Activated CD8-positive, alpha-beta memory T cell treated with anti-CD3 and anti-CD28 coated beads, Interleukin-2, amount 50 U/mL, for 4 hours (primary cell): ENCODE data around the gene CDH11.

ENCODE experiments used
- DNase-seq: peaks from one replicate; pipeline ENCODE4 v3.0.0-alpha.2; 2020

The CDH11 gene

GRCh38 chr16:64973171-64973570 lies 148.7 kb downstream of the CDH11 start:
- DNase-seq, result no peak

DNA sequence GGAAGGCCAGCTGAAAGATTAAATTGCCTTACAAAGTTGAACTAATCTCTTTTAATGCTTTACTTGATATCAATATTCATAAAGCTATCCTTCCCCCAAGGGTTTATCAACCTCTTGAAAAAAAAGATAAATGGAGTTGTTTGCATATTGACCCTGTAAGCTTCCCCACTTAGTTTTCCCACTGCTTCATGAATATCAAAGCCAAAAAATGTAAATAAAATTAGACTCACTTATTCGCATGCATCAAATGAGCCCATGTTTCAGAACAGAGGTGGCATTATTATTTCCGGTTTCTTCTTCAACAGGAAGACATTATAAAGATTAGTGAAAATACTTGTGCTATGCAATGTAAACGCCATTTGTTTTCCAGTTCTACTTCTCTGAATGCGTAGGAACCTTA lies 150.7 kb downstream of the CDH11 start:
- DNase-seq, result no peak

GRCh38 chr16:64969221-64969620 lies 152.6 kb downstream of the CDH11 start:
- no peak for DNase-seq

- no peak for DNase-seq
These were observed 153.3 kb downstream of the CDH11 start for GRCh38 chr16:64968539-64968938.

DNA sequence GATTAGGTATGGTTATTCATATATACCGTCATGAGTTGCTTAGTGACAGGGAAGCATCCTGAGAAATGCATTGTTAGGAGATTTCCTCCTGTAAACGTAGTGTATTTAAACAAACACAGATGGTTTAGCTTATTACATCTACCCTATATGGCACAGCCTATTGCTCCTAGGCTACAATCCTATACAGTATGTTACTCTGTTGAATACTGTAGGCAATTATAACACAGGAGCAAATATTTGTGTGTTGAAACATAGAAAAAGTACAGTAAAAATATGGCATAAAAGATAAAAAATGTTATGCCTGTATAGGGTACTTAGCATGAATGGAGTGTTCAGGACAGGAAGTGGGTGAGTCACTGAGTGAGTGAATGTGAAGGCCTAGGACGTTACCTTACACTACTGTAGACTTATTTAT lies 157.7 kb downstream of the CDH11 start:
- DNase-seq, result no peak

DNA sequence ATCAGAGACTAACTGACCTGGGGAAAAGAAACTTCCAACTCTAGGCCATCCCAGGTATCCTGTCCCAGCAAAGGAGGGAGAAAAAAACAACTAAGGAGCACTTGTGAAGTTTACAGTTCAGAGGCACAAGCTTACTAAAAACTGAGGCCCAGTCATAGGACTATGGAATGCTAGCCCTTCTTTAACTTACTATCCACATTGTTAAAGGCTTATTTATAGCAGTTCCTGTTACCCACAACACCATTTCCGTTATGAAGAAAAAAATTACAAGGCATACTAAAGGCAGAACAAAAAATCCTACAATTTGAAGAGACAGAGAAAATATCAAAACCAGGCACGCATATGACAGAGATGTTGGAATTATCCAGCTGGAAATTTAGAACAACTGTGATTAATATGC lies 159.1 kb downstream of the CDH11 start:
- DNase-seq, result no peak

GRCh38 chr16:64957246-64957645 lies 164.6 kb downstream of the CDH11 start:
- no peak for DNase-seq

DNA sequence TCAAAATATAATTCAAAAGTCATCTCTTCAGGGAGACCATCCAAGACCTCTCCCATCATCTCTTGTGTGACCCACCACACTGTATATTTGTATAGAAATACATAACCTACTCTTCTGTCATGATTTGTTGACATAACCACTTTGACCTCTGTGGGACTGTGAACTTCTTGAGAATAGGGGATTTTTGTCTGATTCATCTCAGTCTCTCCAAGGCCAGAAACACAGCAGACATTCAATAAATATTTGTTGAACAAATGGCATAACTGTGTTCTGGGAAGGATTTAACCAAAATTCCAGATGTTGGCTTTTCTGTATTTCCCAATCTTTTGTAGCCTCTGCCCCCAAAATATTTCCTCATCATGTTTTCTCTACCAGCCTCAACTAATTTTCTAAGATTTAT lies 169.7 kb downstream of the CDH11 start:
- DNase-seq, result no peak

DNA sequence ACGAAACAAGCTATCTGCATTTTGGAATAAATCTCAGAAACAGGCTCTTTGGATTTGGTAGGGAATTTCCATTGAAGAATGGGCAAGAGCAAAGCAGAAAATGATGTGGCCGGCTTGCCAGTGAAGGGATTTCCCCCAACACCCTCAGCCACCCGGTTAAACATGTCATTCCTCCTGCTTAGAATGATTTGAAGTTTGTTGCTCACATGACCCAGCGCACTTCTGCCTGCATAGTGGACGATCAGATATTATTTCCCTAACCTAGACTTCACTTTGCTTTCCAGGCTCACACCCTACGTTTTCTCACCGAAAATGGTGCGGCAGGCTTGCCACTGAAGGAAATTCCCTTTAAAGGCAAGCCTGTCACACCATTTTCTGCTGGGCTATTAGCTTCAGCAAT lies 170.7 kb downstream of the CDH11 start:
- no peak for DNase-seq

DNA sequence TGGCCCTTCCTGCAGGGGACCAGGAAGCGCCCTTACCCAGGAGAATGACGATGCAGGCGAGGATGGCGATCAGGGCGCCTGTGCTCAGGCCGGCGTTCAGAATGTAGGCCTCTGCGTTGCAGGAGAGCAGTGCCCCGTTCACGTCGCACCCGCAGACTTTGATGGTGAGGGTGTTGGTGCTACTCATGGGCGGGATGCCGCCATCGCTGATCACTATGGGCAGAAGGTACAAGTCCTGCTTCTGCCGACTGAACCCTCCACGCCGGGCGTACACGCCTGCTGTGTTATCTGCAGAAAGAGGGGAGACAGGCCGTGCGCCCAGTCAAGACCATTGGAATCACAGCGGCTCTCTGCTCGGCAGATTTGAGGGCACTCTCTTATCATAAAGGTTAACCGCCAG lies 171.1 kb downstream of the CDH11 start:
- no peak for DNase-seq

DNA sequence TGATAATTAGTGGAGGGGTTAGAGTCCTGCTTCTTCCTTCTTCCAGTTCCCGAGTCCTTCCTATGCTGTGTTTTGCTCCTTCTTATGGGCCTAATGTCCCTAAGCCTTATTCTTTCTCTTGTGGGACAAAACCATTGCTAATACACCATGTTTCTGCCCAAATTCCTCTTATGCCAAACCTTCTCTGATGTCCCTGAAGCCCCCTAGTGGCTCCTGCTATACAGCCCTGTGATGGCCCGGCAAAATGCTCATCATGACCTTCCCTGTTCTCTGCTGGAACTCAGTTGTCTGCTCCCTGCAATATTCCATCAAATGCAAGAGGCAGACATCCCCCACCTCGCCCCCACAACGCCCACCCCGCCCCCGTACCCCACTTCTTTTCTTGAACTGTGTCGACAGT lies 171.6 kb downstream of the CDH11 start:
- no peak for DNase-seq

- DNase-seq, result no peak
These were observed 173.8 kb downstream of the CDH11 start for GRCh38 chr16:64948056-64948455.

DNA sequence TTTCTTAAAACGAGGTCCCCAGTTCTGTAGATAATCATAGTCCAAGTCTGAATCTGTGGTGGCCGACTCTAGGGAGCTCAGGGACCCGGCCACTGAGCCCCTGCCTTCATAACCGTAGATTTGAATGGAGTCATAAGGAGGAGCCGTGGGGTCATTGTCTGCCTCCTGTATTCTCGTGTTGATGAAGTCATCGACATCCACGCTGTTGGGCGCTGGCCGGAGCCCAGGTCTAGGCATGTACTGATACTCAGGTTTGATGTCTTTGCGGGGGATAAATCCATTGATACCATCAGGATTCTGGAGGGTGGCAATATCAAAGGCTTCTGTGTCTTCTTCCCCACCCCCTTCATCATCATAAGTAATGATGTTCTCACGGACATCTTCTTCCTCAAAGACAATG lies 174.2 kb downstream of the CDH11 start:
- DNase-seq, result no peak

DNA sequence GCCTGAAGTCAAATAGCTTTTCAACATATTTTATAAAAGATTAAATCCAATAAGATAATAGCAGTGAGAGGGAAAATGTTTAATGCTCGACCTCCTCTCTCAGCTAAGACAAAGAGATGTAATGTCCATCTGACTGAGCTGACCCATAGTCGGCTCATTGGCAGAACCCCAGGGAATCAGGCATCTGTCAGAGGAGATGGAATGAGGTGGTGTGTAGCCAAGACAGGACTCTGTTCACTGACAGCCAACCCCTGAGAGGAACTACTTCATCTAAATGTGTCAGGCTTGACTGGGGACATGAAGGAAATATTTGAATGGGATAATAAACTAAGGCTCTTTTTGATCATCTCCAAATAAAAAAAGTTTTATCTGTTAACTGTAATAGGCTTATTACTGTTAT lies 188.0 kb downstream of the CDH11 start:
- no peak for DNase-seq

GRCh38 chr16:64926476-64926875 lies 195.4 kb downstream of the CDH11 start:
- DNase-seq, result no peak

DNA sequence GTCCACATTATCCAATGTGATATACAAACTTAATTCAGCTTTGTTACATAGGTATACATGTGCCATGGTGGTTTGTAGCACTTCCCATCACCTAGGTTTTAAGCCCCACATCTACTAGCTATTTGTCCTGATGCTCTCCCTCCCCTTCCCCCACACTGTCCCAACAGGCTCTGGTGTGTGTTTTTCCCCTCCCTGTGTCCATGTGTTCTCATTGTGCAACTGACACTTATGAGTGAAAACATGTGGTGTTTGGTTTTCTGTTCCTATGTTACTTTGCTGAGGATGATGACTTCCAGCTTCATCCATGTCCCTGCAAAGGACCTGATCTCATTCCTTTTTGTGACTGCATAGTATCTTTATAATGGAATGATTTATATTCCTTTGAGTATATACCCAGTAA lies 196.7 kb downstream of the CDH11 start:
- DNase-seq, result no peak

GRCh38 chr16:64924086-64924485 lies 197.8 kb downstream of the CDH11 start:
- no peak for DNase-seq

DNA sequence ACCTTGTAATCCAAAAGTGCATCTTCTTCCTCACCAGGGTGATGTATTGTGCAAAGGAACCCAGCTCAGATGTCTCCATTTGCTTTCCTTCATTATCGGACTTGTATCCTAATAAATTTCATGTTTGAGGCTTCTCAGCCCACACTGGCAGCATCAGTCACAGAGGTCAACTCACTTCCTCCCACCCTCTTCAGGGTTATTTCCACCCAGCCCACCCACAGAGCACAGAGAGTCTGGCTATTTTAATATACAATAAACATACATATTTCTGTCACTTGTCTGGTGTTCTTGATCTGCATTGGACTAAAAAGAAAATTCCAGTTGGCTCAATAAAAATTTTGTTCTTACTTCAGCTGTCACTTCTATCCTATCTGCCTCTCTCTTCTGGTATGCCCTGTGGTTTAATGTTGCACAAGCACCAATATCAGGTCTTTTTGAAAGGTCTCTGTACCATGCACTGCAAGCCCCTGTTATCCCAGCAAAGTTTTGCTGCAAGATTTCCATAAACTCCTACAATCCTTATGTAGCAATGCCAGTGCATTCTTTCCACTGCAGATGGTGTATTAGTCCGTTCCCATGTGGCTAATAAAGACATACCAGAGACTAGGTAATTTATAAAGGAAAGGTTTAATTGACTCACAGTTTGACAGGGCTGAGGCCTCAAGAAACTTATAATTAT lies 201.8 kb downstream of the CDH11 start:
- DNase-seq, result no peak

DNA sequence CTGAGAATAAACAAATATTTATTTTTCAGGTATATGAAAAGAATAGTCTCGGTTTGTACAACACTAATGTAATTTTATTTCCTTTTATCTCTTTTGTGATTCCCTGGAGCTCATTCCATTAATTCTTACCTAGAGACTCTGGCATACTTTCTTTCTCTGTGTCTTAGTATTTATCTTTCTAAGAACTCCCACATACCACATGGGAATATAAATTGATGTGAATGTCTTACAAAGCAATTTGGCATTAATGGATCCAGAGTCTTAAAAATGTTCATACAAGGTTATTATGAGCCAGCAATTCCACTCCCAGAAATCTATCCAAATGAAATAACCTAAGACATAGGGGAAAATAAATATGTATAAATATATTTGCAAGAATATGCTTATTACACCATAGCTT lies 202.7 kb downstream of the CDH11 start:
- DNase-seq, result no peak

GRCh38 chr16:64916051-64916450 lies 205.8 kb downstream of the CDH11 start:
- no peak for DNase-seq

DNA sequence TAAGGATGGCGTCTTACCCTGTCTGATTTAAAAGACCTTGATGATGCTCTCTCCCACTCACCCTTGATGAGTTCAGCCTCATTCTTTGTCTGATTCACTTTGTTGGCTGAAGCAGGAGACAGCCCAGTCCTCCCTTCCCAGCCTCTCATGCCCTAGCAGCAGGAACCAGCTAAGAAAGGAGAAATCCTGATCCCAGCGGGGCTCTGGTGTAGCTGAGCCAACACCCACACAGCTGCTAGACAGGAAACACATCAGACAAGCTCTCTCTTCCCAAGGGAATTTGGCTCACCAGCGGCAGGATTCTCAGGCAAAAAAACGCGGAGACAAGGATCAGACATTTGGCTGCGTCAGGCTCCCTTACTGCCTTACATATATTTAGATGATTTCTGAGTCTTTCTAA lies 211.5 kb downstream of the CDH11 start:
- no peak for DNase-seq

DNA sequence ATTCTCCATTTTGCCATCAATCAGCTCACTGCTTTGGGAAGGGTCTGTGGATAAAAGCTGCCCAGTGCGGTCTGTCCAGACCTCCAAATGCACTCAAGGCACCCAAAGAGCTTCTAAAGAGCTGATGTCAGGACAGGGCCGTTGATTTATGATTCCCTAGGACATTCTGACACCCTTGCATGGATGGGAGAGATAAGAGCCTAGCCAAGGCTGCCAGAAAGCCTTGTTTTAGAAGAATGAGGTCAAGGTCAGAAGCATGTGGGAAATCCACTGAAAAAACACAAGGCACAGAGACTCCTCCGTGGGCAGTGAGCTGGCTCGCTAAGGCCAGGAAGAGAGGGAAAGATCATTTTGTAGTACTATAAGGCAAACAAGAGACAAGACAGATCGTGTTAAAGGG lies 214.0 kb downstream of the CDH11 start:
- no peak for DNase-seq

DNA sequence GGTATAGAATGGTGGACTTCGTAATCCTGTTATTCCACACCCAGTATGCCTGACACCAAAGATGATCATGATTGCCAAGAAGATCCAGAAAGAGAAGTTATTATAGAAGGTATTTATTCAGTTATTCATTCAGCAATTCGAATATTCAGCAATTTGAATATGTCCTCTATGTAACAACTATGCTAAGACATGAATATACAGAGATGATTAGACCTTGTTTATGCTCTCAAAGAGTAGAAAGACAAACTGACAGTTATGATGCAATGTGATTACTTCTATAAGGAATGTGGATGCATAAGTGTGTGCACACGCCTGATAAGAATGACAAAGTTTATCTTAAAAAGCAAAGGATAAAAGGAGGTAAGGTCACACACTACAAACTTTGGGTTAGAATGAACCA lies 218.1 kb downstream of the CDH11 start:
- DNase-seq, result no peak

DNA sequence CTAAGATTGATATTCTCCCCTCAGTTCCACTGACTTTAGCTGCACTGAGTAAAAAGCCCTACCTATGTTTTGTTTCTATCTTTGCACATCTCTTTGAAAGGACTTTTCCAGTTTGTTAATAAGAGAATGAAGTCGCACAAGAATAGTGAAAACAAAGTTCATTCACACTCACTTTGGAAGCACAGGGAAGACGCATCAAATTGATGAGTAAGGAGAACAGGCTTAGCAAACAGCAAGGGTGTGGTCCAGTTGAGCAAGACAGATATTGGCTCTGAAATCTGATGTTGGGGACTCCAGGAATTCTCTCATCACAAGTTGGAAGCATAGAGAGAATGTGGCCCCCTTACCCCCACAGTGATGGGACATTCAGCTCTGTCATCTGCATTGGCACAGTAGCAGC lies 221.3 kb downstream of the CDH11 start:
- DNase-seq, result no peak

DNA sequence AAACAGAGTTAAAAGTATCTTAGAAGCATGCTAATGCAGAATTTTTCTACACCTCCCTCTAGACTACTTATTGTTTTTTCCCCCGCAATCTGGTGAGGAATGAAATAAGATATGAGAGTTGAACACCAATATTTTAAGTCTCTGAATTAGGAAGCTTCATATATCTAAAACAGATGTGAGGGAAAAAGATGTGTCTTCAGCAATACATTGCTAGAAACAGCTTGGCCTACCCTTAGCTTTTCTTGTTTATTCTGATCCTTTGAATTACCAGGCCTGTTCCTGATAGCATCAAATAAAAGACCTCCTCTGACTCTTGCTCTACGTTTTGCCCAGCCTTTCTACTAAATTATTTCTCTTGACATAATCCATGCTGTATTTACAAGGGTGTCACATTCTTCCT lies 221.8 kb downstream of the CDH11 start:
- DNase-seq, result no peak

DNA sequence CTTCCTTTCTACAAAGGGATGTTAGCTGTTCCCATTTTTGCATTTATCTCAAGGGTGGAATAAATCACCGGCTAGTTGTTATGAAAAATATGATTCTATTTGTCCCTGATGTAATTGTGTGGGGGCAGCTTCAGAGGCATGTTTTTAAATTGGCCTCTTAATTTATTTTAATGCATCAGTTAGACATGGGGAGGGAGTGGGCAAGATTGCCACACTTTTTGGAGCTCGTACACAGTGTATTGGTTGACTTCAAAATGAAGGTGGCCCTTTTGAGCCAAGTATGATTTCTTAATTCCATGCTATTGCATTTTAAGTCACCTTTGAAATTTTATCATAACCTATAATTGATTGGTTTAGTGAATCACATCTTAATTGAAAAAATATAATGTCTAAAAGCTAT lies 223.7 kb downstream of the CDH11 start:
- DNase-seq, result no peak
